ELF-1 (cell line): Measurements from ENCODE around the gene ZFYVE28.
"Not testable (repeated sequence)": the region's sequence is repeated elsewhere in the genome, so short reads cannot be mapped to it uniquely, and the experiment has no call there.

Experiments
- DNase-seq: peaks from one replicate; pipeline ENCODE4 v3.0.0-alpha.2; 2016; ENCODE audit warnings: low read depth, low spot score

The ZFYVE28 gene

GRCh38 chr4:2289955-2290333 is 128.5 kb downstream of the ZFYVE28 start:
- DNase-seq: no peak

- no peak for DNase-seq
Measured at GRCh38 chr4:2289311-2289954, 129.0 kb downstream of the ZFYVE28 start.

- DNase-seq: no peak
Measured at GRCh38 chr4:2288051-2288541, 130.3 kb downstream of the ZFYVE28 start.

- DNase-seq: no peak
Measured at GRCh38 chr4:2287594-2287915, 130.9 kb downstream of the ZFYVE28 start.

- DNase-seq: no peak
Measured at GRCh38 chr4:2286904-2287593, 131.4 kb downstream of the ZFYVE28 start.

GRCh38 chr4:2285613-2286381 is 132.6 kb downstream of the ZFYVE28 start:
- no peak for DNase-seq

GRCh38 chr4:2284934-2285612 is 133.4 kb downstream of the ZFYVE28 start:
- DNase-seq: no peak

GRCh38 chr4:2284161-2284933 is 134.1 kb downstream of the ZFYVE28 start:
- no peak for DNase-seq

GRCh38 chr4:2283199-2283711 is 135.2 kb downstream of the ZFYVE28 start:
- DNase-seq: no peak

- DNase-seq: no peak
Measured at GRCh38 chr4:2281575-2282343, 136.7 kb downstream of the ZFYVE28 start.

- DNase-seq: no peak
Measured at GRCh38 chr4:2280531-2281300, 137.7 kb downstream of the ZFYVE28 start.

GRCh38 chr4:2277956-2278355 is 140.5 kb downstream of the ZFYVE28 start:
- DNase-seq: no peak

- DNase-seq: no peak
Measured at GRCh38 chr4:2276581-2277325, 141.7 kb downstream of the ZFYVE28 start.

GRCh38 chr4:2275546-2276251 is 142.7 kb downstream of the ZFYVE28 start:
- DNase-seq: no peak

- not testable (repeated sequence) for DNase-seq
Measured at GRCh38 chr4:2275044-2275397, 143.4 kb downstream of the ZFYVE28 start.

GRCh38 chr4:2274320-2275043 is 144.0 kb downstream of the ZFYVE28 start:
- no peak for DNase-seq

- no peak for DNase-seq
Measured at GRCh38 chr4:2273657-2274319, 144.7 kb downstream of the ZFYVE28 start.
